Liver (tissue), 9 donors: ENCODE results near the gene CNRIP1. TPM values are rescaled to one million over a fixed set of nuclear protein-coding genes. Genes with fewer than 3 reads are reported as not detected.

ENCODE experiments used
- DNase-seq: peaks from one replicate; pipeline ENCODE4 v3.0.0-alpha.2; 2017; ENCODE audit warnings: low spot score
- H3K27ac ChIP-seq, 2 donors: one replicate each; pipeline ENCODE4 v1.7.0; 2013; ENCODE audit warnings: inconsistent platforms in 2 of 2, low read length in 2 of 2, control low read depth in 1 of 2, low read depth in 1 of 2, mild to moderate bottlenecking in 1 of 2
- H3K27me3 ChIP-seq, 4 donors: one replicate each; pipeline versions ENCODE4 v1.6.1 to v1.7.0; 2013; ENCODE audit warnings: low read length in 3 of 4, inconsistent platforms in 1 of 4, mild to moderate bottlenecking in 1 of 4, moderate library complexity in 1 of 4; ENCODE audit not compliant: control insufficient read depth in 4 of 4, insufficient read depth in 4 of 4
- H3K36me3 ChIP-seq, 4 donors: one replicate each; pipeline versions ENCODE4 v1.6.1 to v1.7.0; 2013; ENCODE audit warnings: low read length in 3 of 4, mild to moderate bottlenecking in 3 of 4, low read depth in 1 of 4, moderate library complexity in 1 of 4; ENCODE audit not compliant: control insufficient read depth in 4 of 4, insufficient read depth in 3 of 4
- H3K4me1 ChIP-seq, 4 donors: one replicate each; pipeline versions ENCODE4 v1.6.1 to v1.7.0; 2013; ENCODE audit warnings: low read length in 3 of 4, mild to moderate bottlenecking in 3 of 4, moderate library complexity in 1 of 4; ENCODE audit not compliant: control insufficient read depth in 4 of 4, insufficient read depth in 4 of 4
- H3K4me3 ChIP-seq, 3 donors: one replicate each; pipeline versions ENCODE4 v1.6.1 to v1.7.0; 2013; ENCODE audit warnings: low read length in 3 of 3, control low read depth in 1 of 3, low read depth in 1 of 3, mild to moderate bottlenecking in 1 of 3
- H3K9ac ChIP-seq, 2 donors: one replicate each; pipeline ENCODE4 v1.7.0; 2013; ENCODE audit warnings: low read length in 2 of 2, mild to moderate bottlenecking in 2 of 2, moderate library complexity in 2 of 2, control low read depth in 1 of 2, low read depth in 1 of 2
- H3K9me3 ChIP-seq, 4 donors: one replicate each; pipeline versions ENCODE4 v1.6.1 to v1.7.0; 2013; ENCODE audit warnings: low read length in 3 of 4; ENCODE audit not compliant: control insufficient read depth in 4 of 4
- EGR1 ChIP-seq, 2 donors: IDR thresholded peaks; 2 replicates each; pipeline ENCODE4 v1.6.1; 2016 to 2018; ENCODE audit warnings: antibody characterized with exemption in 2 of 2, low read depth in 2 of 2
- FOXA1 ChIP-seq: IDR thresholded peaks from 2 replicates; pipeline ENCODE4 v1.6.1; 2016; ENCODE audit warnings: antibody characterized with exemption
- FOXA2 ChIP-seq: IDR thresholded peaks from 2 replicates; pipeline ENCODE4 v1.6.1; 2016; ENCODE audit warnings: antibody characterized with exemption
- GABPA ChIP-seq, 2 donors: IDR thresholded peaks in 1 of 2; conservative IDR thresholded peaks in 1 of 2; 2 replicates each; pipeline ENCODE4 v1.6.1; 2016; ENCODE audit warnings: antibody characterized with exemption in 2 of 2, mild to moderate bottlenecking in 1 of 2, moderate library complexity in 1 of 2
- HNF4A ChIP-seq, 2 donors: conservative IDR thresholded peaks; 2 replicates each; pipeline ENCODE4 v1.6.1; 2016; ENCODE audit warnings: antibody characterized with exemption in 2 of 2, mild to moderate bottlenecking in 2 of 2
- HNF4G ChIP-seq: IDR thresholded peaks from 2 replicates; pipeline ENCODE4 v1.6.1; 2016; ENCODE audit warnings: antibody characterized with exemption
- JUND ChIP-seq, 2 donors: IDR thresholded peaks; 2 replicates each; pipeline ENCODE4 v1.6.1; 2016; ENCODE audit warnings: antibody characterized with exemption in 2 of 2
- NR2F2 ChIP-seq: IDR thresholded peaks from 2 replicates; pipeline ENCODE4 v1.6.1; 2016; ENCODE audit warnings: antibody characterized with exemption
- RAD21 ChIP-seq, 2 donors: IDR thresholded peaks; 2 replicates each; pipeline ENCODE4 v1.6.1; 2016; ENCODE audit warnings: antibody characterized with exemption in 2 of 2, mild to moderate bottlenecking in 2 of 2
- REST ChIP-seq: IDR thresholded peaks from 2 replicates; pipeline ENCODE4 v1.6.1; 2016; ENCODE audit warnings: antibody characterized with exemption, mild to moderate bottlenecking
- RXRA ChIP-seq, 2 donors: IDR thresholded peaks; 2 replicates each; pipeline ENCODE4 v1.6.1; 2017 to 2018; ENCODE audit warnings: antibody characterized with exemption in 2 of 2, mild to moderate bottlenecking in 1 of 2
- SP1 ChIP-seq: IDR thresholded peaks from 2 replicates; pipeline ENCODE4 v1.6.1; 2018; ENCODE audit warnings: antibody characterized with exemption, mild to moderate bottlenecking
- YY1 ChIP-seq: IDR thresholded peaks from 2 replicates; pipeline ENCODE4 v1.6.1; 2016; ENCODE audit warnings: antibody characterized with exemption, mild to moderate bottlenecking
- WGBS: extraction: QIAGEN DNeasy Blood & Tissue Kit; methylation state at CpG from one replicate; pipeline ENCODE4 v1.1.7; 2013; 5-methylcytosine and 5-hydroxymethylcytosine counted together
- polyA plus RNA-seq, 2 donors: library from polyadenylated mRNA; stranded (reverse) in 1 of 2; unstranded in 1 of 2; fragments of 200-250 nt in 1 of 2; fragments of >200 nt in 1 of 2; fragmentation: Nextera tagmentation in 1 of 2; extraction: Ambion mirVana in 1 of 2; gene quantifications; one replicate each; pipeline versions ENCODE4 v1.2.1 to v1.2.3, GENCODE V29; 2013 to 2015
- total RNA-seq, 2 donors: library from RNA; depleted of rRNA; stranded (reverse); fragments of >200 nt; gene quantifications; one replicate each; pipeline ENCODE4 v1.2.3, GENCODE V29; 2014
- TF ChIP-seq, protein P1 (sequence below): IDR thresholded peaks from 2 replicates; pipeline ENCODE4 v1.6.1; 2016; ENCODE audit warnings: antibody characterized with exemption
- TF ChIP-seq, protein P2 (sequence below): fragments of 150-350 bp; IDR thresholded peaks from 2 replicates; pipeline ENCODE4 v1.5.1; 2017; ENCODE audit warnings: improper control_type of control experiment, low read depth, low read length; ENCODE audit not compliant: missing input control
- donor health status: healthy.
- donor health status: healthy.
- donor health status: healthy.
- donor health status: healthy.
- donor health status: healthy.

The CNRIP1 gene
- total and polyA plus RNA-seq, 4 donors, result 2.8 to 26.4 (median 3.1) TPM

- TF ChIP-seq REST (no peak), FOXA2 (no peak)
Measured at GRCh38 chr2:68363721-68364120, 44.0 kb upstream of the CNRIP1 start (continued).

GRCh38 chr2:68362749-68363148, 43.0 kb upstream of the CNRIP1 start:
- Histone ChIP-seq H3K4me1 (peaks cover 0 to 5% (median 2%) of the 10 kb centered on the region in 4 donors), H3K4me3 (no peak overlapping the region), H3K27me3 (no peaks in the 10 kb centered on the region), H3K36me3 (no peaks in the 10 kb centered on the region), H3K27ac (no peak overlapping the region), H3K9me3 (no peaks in the 10 kb centered on the region), H3K9ac (no peak overlapping the region)
- WGBS, result 89% methylated on average over 7 of the region's 7 CpGs
- no peak for TF ChIP-seq HNF4A (conservative IDR thresholded peaks at IDR 0.05)
- TF ChIP-seq EGR1 (IDR thresholded peaks at IDR 0.05; ENCODE audit: low read depth in 2 of 2), result no peak
- TF ChIP-seq, protein P1, sequence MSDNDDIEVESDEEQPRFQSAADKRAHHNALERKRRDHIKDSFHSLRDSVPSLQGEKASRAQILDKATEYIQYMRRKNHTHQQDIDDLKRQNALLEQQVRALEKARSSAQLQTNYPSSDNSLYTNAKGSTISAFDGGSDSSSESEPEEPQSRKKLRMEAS, result no peak
- TF ChIP-seq GABPA (IDR thresholded peaks at IDR 0.05 in 1 of 2, conservative IDR thresholded peaks at IDR 0.05 in 1 of 2), result no peak
- no peak for DNase-seq

- Histone ChIP-seq H3K4me3 (no peak overlapping the region), H3K9me3 (no peaks in the 10 kb centered on the region), H3K36me3 (no peaks in the 10 kb centered on the region), H3K27ac (no peak overlapping the region), H3K4me1 (peaks cover 0 to 5% (median 2%) of the 10 kb centered on the region in 4 donors), H3K9ac (peak overlapping the region in 1 of 2 donors; percentile 34), H3K27me3 (no peaks in the 10 kb centered on the region)
- peak; percentile 82 for DNase-seq
- no peak for TF ChIP-seq HNF4A (conservative IDR thresholded peaks at IDR 0.05)
- TF ChIP-seq, protein P1, result peak; percentile 93
- TF ChIP-seq YY1, result peak; percentile 69
- TF ChIP-seq SP1, result no peak
- TF ChIP-seq RAD21 (IDR thresholded peaks at IDR 0.05), result peak; percentile 88 to 91
- no peak for TF ChIP-seq GABPA (IDR thresholded peaks at IDR 0.05 in 1 of 2, conservative IDR thresholded peaks at IDR 0.05 in 1 of 2)
- TF ChIP-seq EGR1 (IDR thresholded peaks at IDR 0.05; ENCODE audit: low read depth in 2 of 2), result no peak
- no peak for TF ChIP-seq REST
- peak; percentile 6 to 10 for TF ChIP-seq RXRA (IDR thresholded peaks at IDR 0.05)
- TF ChIP-seq HNF4G, result no peak
- no peak for TF ChIP-seq NR2F2
- no peak for TF ChIP-seq JUND (IDR thresholded peaks at IDR 0.05)
- TF ChIP-seq FOXA1, result no peak
- TF ChIP-seq, protein P2, sequence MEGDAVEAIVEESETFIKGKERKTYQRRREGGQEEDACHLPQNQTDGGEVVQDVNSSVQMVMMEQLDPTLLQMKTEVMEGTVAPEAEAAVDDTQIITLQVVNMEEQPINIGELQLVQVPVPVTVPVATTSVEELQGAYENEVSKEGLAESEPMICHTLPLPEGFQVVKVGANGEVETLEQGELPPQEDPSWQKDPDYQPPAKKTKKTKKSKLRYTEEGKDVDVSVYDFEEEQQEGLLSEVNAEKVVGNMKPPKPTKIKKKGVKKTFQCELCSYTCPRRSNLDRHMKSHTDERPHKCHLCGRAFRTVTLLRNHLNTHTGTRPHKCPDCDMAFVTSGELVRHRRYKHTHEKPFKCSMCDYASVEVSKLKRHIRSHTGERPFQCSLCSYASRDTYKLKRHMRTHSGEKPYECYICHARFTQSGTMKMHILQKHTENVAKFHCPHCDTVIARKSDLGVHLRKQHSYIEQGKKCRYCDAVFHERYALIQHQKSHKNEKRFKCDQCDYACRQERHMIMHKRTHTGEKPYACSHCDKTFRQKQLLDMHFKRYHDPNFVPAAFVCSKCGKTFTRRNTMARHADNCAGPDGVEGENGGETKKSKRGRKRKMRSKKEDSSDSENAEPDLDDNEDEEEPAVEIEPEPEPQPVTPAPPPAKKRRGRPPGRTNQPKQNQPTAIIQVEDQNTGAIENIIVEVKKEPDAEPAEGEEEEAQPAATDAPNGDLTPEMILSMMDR, result peak; percentile 87
- 30% methylated on average over 12 of the region's 12 CpGs for WGBS
Measured at GRCh38 chr2:68362069-68362468, 42.3 kb upstream of the CNRIP1 start.
